GM18909 (cell line): ENCODE data around the gene INSYN1.

Experiments used
- ATAC-seq: cut with Tn5 transposase; IDR thresholded peaks from one replicate; pipeline ENCODE4 v1.9.1; 2021; ENCODE audit warnings: mild to moderate bottlenecking; ENCODE audit not compliant: unreplicated experiment, poor library complexity

INSYN1 gene

DNA sequence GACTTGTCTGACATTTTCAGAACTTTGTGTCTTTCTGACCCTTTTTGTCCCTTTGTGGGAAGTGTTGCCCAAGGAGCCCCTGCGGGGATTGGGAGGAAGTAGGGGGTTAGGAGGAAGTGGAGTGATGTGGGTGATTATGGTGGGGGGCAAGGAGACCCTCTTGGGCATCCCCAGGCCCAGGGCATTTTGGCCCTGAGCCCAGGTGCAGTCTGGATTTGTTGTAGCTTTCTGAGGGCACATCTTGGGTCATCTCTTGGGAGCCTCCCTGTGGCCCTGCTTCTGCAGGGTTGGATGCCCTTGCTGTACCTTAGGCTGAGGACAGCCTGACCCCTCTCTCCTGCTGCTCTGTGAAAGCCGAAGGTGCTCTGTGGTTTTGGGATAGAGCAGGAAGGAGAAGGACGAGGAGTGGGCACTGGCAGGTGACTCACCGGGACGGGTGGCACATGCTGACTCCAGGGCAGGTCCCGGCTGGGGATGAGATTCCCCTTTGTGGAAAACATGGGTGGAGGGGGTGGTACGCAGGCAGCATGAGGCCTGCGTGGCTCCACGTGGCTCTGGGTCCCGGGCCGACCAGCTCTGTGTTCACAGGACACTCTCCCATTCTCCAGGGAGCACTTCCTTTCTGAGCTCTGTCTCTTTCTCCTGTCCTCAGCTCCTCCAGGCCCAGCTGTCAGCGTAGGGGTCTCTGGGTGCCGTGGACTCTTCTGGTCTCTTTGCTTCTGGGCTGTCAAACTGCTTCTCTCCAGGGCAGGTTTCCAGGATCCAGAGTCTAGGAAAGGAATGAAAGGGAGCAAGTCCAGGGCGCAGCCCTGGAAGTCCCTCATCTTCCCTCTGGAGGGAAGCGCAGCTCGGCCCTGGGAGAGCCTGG, 57.1 kb downstream of the INSYN1 start:
- no peak for ATAC-seq

DNA sequence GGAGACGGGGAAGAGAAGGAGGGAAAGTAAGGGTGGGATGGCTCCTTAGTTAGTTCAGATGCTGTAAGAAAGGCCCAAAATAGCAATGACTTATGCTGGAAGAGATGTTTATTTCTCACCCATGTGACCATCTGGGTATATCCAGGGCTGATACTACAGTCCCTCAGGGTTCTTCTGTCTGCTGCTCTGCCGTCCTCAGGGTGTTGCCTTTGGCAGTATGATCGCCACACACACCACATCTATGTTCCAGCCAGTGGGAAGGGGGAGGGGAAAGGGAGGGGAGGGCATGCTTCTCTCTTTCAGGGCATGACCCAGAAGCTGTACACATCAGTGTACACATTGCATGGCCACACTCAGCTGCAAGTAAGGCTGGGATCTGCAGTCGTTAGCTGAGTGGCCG, 58.7 kb downstream of the INSYN1 start:
- ATAC-seq, result no peak

DNA sequence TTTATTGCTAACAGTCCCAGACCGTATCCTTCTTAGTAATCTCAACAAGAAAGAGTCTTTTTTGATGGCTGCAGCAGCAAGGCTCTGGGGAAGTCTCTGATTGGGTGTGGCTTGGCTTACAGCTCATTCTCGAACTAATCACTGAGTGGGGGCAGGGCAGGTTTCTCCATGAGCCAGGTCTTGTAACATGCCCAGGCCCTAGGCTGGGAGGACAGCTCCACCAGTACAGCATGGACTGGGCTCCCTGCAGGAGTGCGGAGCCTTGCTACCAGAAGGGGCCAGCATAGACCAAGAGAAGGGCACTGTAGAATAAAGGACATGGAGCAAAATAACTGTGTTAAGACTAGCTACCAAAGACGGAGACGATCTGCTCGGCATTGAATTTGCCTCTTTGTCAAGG, 61.8 kb downstream of the INSYN1 start:
- no peak for ATAC-seq

DNA sequence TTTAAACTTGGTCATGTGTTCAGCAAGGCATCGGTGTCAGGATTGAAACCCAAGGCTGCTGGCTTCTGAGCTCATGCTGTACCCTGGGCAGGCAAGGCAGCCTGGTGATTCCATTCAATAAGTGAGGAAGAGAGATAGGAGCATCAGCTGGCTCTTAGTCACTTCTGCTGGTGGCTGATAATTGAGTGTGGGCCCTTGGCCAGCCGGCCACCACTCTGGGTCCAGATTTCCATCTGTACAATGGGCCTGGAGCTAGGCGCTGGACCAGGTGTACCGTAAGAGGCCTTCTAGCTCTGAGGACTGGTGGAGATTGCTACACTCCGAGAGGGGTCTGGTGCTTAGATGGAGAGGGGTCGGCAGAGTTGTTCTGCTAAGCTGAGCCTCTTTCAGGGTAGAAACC, 64.7 kb downstream of the INSYN1 start:
- no peak for ATAC-seq

DNA sequence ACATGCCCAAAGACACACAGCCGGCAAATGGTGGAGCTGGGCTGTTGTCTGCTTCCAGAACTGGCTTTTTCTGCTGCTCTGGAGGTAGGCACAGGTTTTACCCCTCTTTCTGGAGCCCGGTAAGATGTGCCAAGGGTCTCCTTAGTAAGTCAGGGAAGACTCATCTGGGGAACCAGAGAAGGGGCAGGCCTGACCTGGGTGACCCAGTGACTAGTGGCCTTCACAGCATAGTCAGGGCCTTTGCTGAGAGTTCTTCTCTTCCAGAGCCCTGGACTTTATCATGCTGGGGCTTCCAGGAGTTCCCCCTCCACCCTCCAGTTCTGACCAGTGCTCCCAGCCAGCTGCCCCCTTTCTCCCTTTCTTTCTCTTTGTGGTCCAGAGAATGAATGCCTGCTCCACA, 65.8 kb downstream of the INSYN1 start:
- ATAC-seq, result no peak

DNA sequence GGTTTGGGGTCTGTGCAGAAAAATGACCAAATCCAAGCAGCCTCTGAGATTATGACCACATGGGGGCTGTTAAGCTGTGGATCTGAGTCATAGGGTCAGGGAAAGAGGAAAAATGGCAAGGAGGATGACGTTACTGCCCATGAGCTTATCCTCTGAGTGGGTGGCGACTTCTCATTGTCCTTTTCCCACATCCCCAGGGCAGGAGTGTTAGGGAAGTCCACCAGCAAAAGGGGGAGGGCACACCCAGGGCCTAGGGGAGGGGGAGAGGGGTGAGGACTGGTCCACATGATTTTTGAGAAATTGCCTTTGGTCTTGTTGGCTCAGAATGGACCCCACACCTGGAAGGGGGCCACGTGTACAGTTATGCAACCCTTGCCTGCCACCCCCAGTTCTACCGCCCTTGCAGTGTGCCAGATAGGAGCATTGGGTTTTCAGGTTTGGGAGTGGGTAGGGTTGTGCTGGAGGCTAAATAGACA, 66.3 kb downstream of the INSYN1 start:
- ATAC-seq, result no peak

DNA sequence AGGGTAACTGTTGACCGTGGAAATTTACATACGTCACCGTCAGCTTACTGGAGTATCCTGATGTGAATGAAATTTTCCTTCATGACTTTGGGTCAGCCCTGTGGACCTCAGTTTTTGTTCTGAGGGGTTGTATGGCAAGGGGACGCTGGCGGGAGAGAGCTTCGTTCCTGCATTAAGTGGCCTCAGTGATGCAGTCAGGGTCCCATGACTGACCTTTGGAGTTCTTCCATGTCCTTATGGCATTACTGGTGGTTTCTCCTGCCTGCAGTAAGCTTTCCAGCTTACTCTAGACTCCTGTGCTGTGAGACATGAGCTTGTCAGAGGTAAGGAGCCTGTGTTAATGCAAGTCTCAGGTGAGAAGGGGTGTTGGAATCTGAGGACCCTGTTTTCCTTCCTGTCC, 67.2 kb downstream of the INSYN1 start:
- no peak for ATAC-seq
